Right ventricle myocardium inferior (tissue), 1 donor: Measurements from ENCODE around the gene RUVBL1. TPM values are rescaled to one million over a fixed set of nuclear protein-coding genes. Genes with fewer than 3 reads are reported as not detected.
"Not testable (repeated sequence)": the region's sequence is repeated elsewhere in the genome, so short reads cannot be mapped to it uniquely, and the experiment has no call there.

Source experiments
- ATAC-seq: fragments of 200-7000 bp; cut with Tn5 transposase; one replicate; pipeline ENCODE4 v1.9.1; 2020; ENCODE audit warnings: mild to moderate bottlenecking, moderate library complexity
- DNase-seq: peaks from one replicate; pipeline ENCODE4 v3.0.0; 2021; ENCODE audit errors: missing footprints
- intact Hi-C: fragments of 100-400 bp; cut with DNase I; formaldehyde crosslinking; loops from one replicate; pipeline ENCODE4 v1.11.0; 2022
- long read RNA-seq: library from polyadenylated mRNA; unstranded; transcript quantifications from one replicate; pipeline ENCODE4 v2.0.0, GENCODE V29; 2021
- total RNA-seq: library from RNA; stranded (reverse); fragmentation: NEBNext Ultra II Directional; extraction: Animal tissue kit (Norgen Biotek cat#: 25700); gene quantifications from one replicate; pipeline ENCODE4 v1.2.1, GENCODE V29; 2021
- donor health status: DM: no; HTN: yes; CAD: no; lungs with severe emphysema.

Gene RUVBL1
- total RNA-seq: 21.4 TPM
- long read RNA-seq, transcript RUVBL1-201 (11 exons, 1,761 nt): major isoform, 9 of 15 reads
- long read RNA-seq, partial matches to known transcripts: 0 of 15 reads
- long read RNA-seq, other reads (novel, unspliced or antisense): 6 of 15 reads

GRCh38 chr3:128123538-128124368, at the start of gene RUVBL1:
TSS of gene RUVBL1 (minus strand) at chr3:128123812. CDS start at chr3:128123724, 88 bp downstream.
- DNase-seq: peak; percentile 99
- peak; percentile 100 for ATAC-seq
- intact Hi-C loops: no loop called here

- DNase-seq: no peak
- ATAC-seq: no peak
- intact Hi-C loops: loop anchor here (5.0 kb wide), 1 partner anchor 434 kb away; no protein-coding TSS in a partner anchor
These were observed 49.6 kb upstream of the RUVBL1 start for GRCh38 chr3:128173200-128173599.

GRCh38 chr3:128170866-128171516, 47.4 kb upstream of the RUVBL1 start:
- ATAC-seq (peak; percentile 69), DNase-seq (no peak)
- intact Hi-C loops: loop anchor here (2.0 to 5.0 kb wide), 3 partner anchors 152 to 436 kb away; no protein-coding TSS in a partner anchor

- ATAC-seq (no peak), DNase-seq (no peak)
- intact Hi-C loops: no loop called here
These were observed 45.2 kb upstream of the RUVBL1 start for GRCh38 chr3:128168836-128169235.

GRCh38 chr3:128167973-128168674, 44.5 kb upstream of the RUVBL1 start:
- DNase-seq: no peak
- intact Hi-C loops: no loop called here
- ATAC-seq: peak; percentile 75

- DNase-seq: no peak
- intact Hi-C loops: no loop called here
- no peak for ATAC-seq
These were observed 44.0 kb upstream of the RUVBL1 start for GRCh38 chr3:128167646-128167972.

- ATAC-seq (no peak), DNase-seq (no peak)
- intact Hi-C loops: no loop called here
These were observed 43.4 kb upstream of the RUVBL1 start for GRCh38 chr3:128166971-128167453.

GRCh38 chr3:128163432-128163831, 39.8 kb upstream of the RUVBL1 start:
- DNase-seq (no peak), ATAC-seq (no peak)
- intact Hi-C loops: no loop called here

GRCh38 chr3:128160661-128161060, 37.0 kb upstream of the RUVBL1 start:
- ATAC-seq (no peak), DNase-seq (no peak)
- intact Hi-C loops: no loop called here

GRCh38 chr3:128155616-128156360, 32.2 kb upstream of the RUVBL1 start:
- intact Hi-C loops: no loop called here
- no peak for DNase-seq
- peak; percentile 24 for ATAC-seq

GRCh38 chr3:128154354-128154753, 30.7 kb upstream of the RUVBL1 start:
- intact Hi-C loops, ATAC-seq, DNase-seq: not testable (repeated sequence)

- intact Hi-C loops: no loop called here
- DNase-seq (peak; percentile 89), ATAC-seq (peak; percentile 94)
These were observed 29.8 kb upstream of the RUVBL1 start, which contains the start of gene EEFSEC for GRCh38 chr3:128153156-128154041. TSS of gene EEFSEC (plus strand) at chr3:128153481. CDS start at chr3:128153508, 27 bp downstream.

- intact Hi-C loops: no loop called here
- no peak for DNase-seq
- ATAC-seq: no peak
These were observed 29.0 kb upstream of the RUVBL1 start for GRCh38 chr3:128152419-128153155.

GRCh38 chr3:128151758-128152274, 28.2 kb upstream of the RUVBL1 start:
- ATAC-seq (no peak), DNase-seq (no peak)
- intact Hi-C loops: no loop called here

GRCh38 chr3:128149650-128150049, 26.0 kb upstream of the RUVBL1 start:
- DNase-seq (no peak), ATAC-seq (no peak)
- intact Hi-C loops: no loop called here

GRCh38 chr3:128146201-128146600, 22.6 kb upstream of the RUVBL1 start:
- no peak for DNase-seq
- ATAC-seq: no peak
- intact Hi-C loops: no loop called here

- intact Hi-C loops: no loop called here
- ATAC-seq (peak; percentile 56), DNase-seq (no peak)
These were observed 21.7 kb upstream of the RUVBL1 start for GRCh38 chr3:128145279-128145678.
